Kidney epithelial cell (primary cell): Measurements from ENCODE around the gene PISD. TPM values are rescaled to one million over a fixed set of nuclear protein-coding genes. Genes with fewer than 3 reads are reported as not detected.

ENCODE experiments used
- DNase-seq: peaks from one replicate; pipeline ENCODE4 v3.0.0-alpha.2; 2010; ENCODE audit warnings: low read depth
- H3K27me3 ChIP-seq: 2 replicates; pipeline ENCODE4 v1.6.0; 2011; ENCODE audit warnings: low read length; ENCODE audit not compliant: control insufficient read depth, insufficient read depth
- H3K36me3 ChIP-seq: 2 replicates; pipeline ENCODE4 v1.5.1; 2011; ENCODE audit warnings: low read length; ENCODE audit not compliant: control insufficient read depth, insufficient read depth
- H3K4me3 ChIP-seq: 2 replicates; pipeline ENCODE4 v1.5.1; 2011; ENCODE audit warnings: low read depth, mild to moderate bottlenecking, control low read depth, low read length
- total RNA-seq: library from RNA; depleted of rRNA; stranded (reverse); fragments of >200 nt; gene quantifications from 2 replicates; pipeline ENCODE4 v1.2.3, GENCODE V29; 2015
- TF ChIP-seq, protein P1 (sequence below): IDR thresholded peaks from 2 replicates; pipeline ENCODE4 v1.5.1; 2011; ENCODE audit warnings: mild to moderate bottlenecking, moderate library complexity, low read length, control low read depth, inconsistent platforms; ENCODE audit not compliant: insufficient read depth, poor library complexity, severe bottlenecking

Gene PISD
- total RNA-seq, 1 donor from 2014 or later = 88.3 TPM

DNA sequence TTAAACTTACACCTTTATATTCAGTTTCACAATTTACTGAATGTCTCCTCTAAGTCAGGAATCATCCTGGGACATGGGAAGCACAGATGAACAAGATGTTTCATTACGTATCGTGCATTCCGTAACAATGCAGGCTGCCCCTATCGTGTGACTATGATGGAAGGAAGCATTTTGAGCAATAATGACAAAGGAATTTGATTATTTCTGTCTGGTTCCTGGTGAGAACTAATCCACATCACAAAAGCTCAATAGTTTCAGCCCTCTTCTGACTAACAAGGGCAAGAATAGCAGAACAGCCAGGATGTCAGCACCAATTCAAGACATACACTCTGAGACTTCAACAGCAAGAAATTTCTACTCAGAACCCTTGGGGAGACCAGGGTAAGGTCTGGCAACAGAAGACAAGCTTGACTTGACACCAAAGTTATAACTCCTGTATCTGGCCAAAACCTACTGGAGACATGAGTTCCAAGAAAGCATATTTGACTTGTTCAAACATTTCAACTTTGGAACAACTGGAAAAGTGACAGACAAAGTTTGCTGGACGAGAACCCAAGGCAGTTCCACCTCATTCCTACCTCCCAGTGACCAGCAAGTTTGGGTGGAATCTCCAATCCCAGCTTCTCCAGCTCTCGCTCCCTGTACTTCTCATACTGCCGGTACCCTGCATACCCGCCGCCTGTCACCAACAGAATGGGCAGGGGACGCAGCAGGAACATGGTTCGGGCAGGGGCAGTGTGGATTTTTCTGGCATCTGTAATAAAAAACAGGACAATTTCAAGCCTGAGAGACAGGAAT, 14.3 kb downstream of the PISD start:
- TF ChIP-seq, protein P1, sequence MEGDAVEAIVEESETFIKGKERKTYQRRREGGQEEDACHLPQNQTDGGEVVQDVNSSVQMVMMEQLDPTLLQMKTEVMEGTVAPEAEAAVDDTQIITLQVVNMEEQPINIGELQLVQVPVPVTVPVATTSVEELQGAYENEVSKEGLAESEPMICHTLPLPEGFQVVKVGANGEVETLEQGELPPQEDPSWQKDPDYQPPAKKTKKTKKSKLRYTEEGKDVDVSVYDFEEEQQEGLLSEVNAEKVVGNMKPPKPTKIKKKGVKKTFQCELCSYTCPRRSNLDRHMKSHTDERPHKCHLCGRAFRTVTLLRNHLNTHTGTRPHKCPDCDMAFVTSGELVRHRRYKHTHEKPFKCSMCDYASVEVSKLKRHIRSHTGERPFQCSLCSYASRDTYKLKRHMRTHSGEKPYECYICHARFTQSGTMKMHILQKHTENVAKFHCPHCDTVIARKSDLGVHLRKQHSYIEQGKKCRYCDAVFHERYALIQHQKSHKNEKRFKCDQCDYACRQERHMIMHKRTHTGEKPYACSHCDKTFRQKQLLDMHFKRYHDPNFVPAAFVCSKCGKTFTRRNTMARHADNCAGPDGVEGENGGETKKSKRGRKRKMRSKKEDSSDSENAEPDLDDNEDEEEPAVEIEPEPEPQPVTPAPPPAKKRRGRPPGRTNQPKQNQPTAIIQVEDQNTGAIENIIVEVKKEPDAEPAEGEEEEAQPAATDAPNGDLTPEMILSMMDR = no peak
- Histone ChIP-seq H3K36me3 (peaks cover 2% of the 10 kb centered on the region), H3K4me3 (no peak overlapping the region), H3K27me3 (no peaks in the 10 kb centered on the region)
- no peak for DNase-seq

GRCh38 chr22:31647066-31647465, 14.9 kb downstream of the PISD start:
- peaks cover 2% of the 10 kb centered on the region for H3K36me3 ChIP-seq
- DNase-seq = no peak
- no peak overlapping the region for H3K4me3 ChIP-seq
- H3K27me3 ChIP-seq = no peaks in the 10 kb centered on the region
- TF ChIP-seq, protein P1 = no peak

GRCh38 chr22:31646186-31647019, 15.6 kb downstream of the PISD start:
- TF ChIP-seq, protein P1 = no peak
- Histone ChIP-seq H3K36me3 (peaks cover 2% of the 10 kb centered on the region), H3K27me3 (no peaks in the 10 kb centered on the region), H3K4me3 (no peak overlapping the region)
- peak; percentile 99 for DNase-seq

DNA sequence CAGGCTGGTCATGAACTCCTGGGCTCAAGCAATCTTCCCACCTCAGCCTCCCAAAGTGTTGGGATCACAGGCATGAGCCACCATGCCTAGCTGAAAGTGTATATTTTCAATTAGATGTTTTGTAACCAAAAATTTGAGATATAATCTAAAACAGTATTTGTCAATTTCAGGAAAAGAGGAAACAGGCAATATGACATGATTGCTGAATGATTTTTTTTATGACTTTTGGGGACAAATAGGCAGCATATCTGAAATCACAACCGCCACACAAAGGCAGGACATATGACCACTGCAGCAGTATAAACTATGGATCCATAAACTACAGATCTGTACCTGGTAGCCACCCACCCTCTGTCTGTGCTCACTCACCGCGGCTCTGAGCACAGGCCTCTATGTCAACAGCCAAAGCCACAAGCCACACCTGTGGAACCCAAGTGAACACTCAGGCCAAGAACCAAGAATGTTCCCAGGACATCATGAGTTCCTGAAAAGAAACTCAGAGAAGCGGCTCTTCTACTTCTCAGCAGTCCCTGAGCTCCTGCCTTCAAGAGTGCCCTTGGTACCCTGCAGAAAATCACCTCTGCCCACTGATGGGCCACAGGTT, 22.5 kb downstream of the PISD start:
- TF ChIP-seq, protein P1 = no peak
- Histone ChIP-seq H3K36me3 (no peaks in the 10 kb centered on the region), H3K4me3 (no peak overlapping the region), H3K27me3 (no peaks in the 10 kb centered on the region)
- no peak for DNase-seq

- Histone ChIP-seq H3K36me3 (no peaks in the 10 kb centered on the region), H3K27me3 (no peaks in the 10 kb centered on the region), H3K4me3 (no peak overlapping the region)
- DNase-seq = no peak
- TF ChIP-seq, protein P1 = no peak
Measured at GRCh38 chr22:31637891-31638618, 24.0 kb downstream of the PISD start.
